C1 segment of cervical spinal cord (tissue), 14 donors: Measurements from ENCODE around the gene TAOK2.

Source experiments
- DNase-seq, 14 donors: peaks; one replicate each; lab custom pipeline; 2025; lab: John Stamatoyannopoulos, UW

The TAOK2 gene

DNA sequence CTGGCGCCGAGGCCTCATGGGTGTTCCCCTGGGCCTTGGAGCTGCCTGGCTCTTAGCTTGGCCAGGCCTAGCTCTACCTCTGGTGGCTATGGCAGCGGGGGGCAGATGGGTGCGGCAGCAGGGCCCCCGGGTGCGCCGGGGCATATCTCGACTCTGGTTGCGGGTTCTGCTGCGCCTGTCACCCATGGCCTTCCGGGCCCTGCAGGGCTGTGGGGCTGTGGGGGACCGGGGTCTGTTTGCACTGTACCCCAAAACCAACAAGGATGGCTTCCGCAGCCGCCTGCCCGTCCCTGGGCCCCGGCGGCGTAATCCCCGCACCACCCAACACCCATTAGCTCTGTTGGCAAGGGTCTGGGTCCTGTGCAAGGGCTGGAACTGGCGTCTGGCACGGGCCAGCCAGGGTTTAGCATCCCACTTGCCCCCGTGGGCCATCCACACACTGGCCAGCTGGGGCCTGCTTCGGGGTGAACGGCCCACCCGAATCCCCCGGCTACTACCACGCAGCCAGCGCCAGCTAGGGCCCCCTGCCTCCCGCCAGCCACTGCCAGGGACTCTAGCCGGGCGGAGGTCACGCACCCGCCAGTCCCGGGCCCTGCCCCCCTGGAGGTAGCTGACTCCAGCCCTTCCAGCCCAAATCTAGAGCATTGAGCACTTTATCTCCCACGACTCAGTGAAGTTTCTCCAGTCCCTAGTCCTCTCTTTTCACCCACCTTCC is 13.9 kb downstream of the TAOK2 start:
- no peak for DNase-seq

DNA sequence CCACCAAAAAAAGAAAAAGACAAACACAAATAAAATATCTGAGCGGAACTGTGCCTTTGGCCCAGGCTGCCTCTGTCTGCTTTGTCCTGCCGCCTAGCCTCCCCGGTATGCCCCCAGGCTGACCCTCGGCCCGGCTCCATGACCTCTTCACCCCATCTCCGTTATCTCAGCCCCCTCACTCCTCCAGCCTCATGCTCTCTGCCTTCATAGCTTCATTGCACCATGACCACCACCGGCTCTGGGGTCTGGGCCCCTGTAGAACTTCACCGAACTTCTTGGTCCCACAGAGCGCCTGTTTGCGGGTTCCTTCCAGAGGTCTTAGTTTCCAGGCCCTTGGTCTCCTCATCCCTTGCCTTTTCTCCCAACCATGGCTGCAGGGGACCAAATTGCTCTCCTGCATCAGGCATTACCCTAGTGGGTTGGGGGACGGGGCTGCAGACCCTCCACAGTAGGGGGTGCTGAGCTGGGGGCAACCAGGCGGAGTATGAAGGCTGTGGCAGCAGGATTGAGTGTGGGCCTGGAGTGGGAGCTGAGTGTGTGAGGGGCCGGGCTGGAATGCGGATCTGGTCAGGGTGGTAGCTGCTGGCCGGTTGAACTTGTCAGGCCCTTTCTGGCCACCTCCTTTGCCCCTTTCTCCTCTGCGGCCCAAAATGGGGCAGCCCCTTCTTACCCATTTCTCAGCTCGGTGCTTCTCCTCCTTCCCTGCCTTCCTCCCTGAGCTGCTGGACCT is 14.8 kb downstream of the TAOK2 start:
- DNase-seq: no peak

DNA sequence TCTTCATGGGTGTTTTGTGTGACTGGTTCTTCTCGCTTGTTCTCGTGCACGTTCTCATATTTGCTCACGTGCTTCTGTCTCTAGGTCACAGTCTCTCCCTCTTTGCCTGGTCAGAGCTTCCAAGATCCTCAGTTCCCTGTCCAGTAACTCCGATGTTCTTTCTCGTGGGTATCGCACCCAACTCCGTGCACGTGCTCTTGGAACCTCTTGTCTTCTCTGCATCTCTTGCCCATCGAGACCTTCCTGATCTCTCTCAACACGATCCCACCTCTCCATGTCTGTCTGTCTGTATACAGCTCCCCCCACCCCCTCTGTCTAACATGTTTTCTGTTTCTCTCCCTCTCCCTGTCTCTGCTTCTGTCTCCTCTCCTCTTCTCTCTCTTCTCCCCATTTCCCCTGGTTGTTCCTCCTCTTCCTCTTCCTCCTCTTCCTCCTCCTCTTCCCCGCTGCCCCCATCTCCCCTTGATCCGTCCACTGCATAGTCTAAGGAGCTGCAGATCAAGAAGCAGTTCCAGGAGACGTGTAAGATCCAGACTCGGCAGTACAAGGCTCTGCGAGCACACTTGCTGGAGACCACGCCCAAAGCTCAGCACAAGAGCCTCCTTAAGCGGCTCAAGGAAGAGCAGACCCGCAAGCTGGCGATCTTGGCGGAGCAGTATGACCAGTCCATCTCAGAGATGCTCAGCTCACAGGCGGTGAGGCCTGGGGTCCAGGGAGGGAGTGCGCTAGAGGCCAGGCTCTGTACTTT is 15.6 kb downstream of the TAOK2 start:
- no peak for DNase-seq

DNA sequence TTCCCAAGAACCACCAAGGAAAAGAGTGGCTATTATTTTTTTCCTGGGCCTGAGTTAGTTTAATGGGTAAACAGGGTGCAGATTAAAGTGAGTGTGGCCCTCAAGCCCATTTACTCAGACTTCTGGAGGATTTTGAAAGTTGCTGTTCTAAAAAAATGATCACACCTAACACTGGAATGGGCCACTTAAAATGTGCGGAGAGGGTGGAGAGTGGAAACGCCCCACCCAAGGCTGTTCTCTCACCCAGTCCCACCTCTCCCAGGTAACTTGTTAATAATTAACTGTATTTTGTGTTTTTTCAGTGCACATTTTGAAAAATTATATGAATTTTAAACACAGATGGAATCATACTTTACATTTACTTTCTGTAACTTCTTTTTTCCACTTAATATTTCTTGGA is 16.4 kb downstream of the TAOK2 start:
- DNase-seq: no peak

DNA sequence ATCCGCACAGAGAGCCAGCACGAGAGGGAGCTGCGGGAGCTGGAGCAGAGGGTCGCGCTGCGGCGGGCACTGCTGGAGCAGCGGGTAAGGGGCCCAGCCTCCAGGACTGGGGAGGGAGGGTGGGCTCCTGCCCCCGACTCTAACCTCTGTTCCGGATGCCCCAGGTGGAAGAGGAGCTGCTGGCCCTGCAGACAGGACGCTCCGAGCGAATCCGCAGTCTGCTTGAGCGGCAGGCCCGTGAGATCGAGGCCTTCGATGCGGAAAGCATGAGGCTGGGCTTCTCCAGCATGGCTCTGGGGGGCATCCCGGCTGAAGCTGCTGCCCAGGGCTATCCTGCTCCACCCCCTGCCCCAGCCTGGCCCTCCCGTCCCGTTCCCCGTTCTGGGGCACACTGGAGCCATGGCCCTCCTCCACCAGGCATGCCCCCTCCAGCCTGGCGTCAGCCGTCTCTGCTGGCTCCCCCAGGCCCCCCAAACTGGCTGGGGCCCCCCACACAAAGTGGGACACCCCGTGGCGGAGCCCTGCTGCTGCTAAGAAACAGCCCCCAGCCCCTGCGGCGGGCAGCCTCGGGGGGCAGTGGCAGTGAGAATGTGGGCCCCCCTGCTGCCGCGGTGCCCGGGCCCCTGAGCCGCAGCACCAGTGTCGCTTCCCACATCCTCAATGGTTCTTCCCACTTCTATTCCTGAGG is 17.4 kb downstream of the TAOK2 start:
- DNase-seq: no peak

DNA sequence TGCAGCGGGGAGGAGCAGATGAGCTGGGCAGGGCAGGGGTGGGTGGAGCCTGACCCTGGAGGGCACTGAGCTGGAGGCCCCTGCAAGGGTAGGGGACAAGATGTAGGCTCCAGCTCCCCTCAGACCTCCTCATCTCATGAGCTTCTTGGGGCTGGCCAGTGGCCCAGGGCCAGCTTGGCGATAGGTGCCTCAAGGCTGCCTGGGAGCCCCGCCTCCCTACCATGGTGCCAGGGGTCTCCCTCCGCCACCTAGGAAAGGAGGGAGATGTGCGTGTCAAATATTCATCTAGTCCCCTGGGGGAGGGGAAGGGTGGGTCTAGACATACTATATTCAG is 17.9 kb downstream of the TAOK2 start:
- DNase-seq: no peak

DNA sequence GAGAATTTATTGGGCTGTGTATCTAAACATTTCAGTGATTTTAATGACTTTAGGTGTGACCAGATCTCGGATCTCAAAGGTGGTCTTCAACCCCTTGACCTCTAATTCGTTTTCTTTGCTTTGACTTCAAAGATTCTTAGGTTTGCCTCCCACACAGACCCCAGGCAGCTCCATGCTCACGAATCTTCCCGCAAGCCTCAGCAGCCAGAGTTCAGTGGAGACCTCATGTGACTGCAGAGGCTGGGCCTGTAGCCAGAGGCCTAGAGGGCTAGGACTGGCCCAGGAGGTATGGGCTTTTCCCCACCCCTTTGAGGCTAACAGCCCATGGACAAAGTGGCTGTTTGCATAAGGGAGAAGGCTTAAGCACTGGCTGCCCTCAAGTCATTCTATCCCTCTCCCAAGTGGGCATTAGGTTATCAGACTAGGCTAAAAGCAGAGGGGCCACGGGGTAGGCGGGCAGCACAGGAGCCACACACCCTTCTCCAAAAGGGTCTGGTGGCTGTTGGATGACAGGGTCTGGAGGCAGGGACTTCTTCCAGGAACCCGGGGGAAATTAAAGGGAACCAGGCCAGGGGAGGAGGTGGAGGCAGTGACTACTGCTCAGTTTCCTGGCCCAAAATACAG is 18.8 kb downstream of the TAOK2 start:
- DNase-seq: no peak

DNA sequence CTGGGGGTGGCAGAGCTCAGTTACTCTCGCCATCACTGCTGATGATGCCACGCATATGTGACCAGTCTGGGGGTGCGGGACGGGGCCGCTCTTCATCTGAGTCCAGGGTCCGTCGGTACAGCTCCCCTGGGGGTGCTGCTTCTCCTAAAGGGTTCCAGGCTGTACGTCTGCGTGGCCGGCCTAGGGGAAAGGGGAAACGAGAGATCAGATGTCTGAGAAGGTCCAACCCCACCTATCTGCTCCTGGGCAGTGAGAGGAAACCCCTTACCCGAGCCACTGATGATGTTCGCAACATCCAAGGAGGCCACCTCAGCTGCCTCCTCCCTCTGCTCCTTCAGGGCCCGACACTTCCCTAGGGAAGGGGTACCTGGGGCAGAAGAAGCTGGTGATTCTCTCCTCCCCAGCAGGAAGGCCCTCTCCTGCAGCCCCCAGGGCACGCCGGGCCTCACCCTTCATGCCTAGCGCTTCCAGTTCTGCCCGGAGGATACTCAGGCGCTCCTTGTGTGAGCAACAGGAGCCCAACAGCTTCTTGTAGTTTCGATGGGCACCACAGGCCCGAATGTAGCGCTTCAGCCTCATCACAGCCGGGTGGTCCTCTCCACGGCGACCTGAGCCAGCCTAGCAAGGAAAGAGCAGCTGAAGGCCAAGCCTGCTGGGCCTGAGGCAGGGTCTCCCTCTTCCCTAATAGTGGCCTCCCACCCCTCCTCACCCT is 19.7 kb downstream of the TAOK2 start:
- DNase-seq: no peak

DNA sequence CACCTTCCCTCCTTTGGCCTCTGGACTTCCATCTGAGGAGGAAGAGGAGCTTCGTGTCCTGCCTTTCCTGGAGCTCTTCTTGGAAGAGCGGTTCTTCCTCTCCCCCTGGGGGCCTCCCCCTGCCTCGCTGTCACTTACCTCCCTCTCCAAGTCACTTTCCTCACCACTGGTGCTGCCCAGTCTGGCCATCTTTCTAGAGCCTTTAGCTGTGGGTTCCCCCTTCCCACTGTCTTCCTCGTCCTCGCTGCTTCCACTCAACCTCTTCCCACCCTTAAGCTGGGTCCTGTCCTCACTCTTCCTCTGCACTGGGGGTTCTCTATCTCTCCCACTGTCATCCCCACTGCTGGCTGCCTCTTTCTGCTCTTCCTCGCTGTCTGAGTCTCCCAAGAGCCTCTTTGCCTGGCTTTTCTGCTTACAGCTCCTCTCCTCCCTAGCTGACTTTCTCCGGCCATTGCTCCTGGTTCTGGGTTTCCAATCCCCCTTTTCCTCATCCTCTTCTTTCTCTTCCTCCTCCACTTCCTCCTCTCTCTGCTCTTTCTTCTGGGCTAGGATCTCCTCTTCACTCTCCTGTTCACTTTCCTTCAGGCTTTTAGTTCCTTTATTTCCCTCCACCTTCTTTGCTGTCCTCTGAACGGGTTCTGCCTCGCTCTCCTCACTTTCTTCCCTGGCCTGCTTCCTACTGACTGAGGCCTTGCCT is 20.4 kb downstream of the TAOK2 start:
- DNase-seq: no peak

DNA sequence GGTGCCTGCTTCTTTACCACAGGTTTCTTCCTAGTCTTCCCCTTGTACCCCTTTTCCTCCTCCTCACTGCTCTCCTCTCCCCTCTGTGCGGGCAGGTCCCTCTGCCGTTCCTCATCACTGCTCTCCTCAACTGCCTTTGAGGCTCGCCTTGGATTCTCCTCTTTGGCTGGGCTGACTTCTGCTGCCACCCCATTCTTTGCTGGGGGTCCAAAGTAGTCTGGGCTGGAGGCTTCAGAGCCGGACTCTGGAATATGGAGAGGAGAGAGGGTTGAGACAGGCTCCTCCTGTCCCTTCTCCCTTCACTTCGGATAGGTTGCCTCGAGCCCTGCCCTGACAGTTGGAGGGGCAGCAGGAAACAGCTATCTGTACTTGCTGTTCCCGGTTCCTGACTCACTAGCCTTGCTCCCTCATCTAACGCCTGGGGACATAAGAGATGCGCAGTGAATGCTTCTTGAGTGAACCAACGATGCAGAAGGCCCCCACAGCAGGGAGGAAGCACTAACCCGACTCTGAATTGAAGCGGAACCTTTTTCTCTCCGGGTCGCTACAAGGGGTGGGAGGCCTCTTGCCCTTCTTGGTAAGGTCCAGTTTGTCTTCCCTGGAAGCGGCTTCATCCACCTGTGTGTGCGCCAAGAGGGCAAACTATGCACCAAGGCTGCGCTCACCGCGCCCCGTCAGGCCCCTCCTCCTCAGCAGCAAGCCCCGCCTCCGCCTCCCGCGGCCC is 21.1 kb downstream of the TAOK2 start:
- DNase-seq: peak in 3 of 14 donors; percentile 40 to 52 (median 47)

DNA sequence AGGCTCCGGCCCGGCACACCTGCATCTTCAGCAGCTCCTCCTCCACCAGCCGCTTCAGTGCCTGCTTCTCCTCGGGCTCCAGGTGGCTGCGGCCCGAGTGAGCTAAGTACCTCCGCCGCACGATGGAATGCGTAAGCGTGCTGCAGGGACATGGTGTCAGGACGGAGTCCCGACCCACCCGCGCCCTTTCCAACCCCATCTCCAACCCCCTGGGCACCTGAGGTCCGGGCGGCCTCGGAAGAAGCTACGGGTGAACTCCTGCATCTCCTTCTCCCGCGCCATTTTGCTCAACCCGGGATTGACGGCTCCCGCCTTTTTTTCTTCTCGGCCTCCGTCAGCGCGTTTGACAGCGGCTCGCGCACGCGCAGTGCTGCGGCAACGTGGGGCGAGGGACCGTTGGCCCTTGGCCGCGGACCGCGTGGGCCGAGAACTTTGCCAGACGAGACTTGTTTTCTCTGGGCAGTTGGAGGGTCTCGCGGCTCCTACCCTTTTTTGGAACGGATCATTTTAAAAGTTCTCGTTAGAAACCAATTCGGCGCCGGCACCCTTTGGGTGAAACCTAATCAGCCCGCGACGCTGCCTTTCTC is 21.7 kb downstream of the TAOK2 start, which contains the start of gene HIRIP3:
Gene HIRIP3 (minus strand): TSS at position 294 of the 587 bp plus-strand sequence. CDS start 12 bp downstream, at position 282.
- DNase-seq: peak; percentile 35 to 94 (median 86)

DNA sequence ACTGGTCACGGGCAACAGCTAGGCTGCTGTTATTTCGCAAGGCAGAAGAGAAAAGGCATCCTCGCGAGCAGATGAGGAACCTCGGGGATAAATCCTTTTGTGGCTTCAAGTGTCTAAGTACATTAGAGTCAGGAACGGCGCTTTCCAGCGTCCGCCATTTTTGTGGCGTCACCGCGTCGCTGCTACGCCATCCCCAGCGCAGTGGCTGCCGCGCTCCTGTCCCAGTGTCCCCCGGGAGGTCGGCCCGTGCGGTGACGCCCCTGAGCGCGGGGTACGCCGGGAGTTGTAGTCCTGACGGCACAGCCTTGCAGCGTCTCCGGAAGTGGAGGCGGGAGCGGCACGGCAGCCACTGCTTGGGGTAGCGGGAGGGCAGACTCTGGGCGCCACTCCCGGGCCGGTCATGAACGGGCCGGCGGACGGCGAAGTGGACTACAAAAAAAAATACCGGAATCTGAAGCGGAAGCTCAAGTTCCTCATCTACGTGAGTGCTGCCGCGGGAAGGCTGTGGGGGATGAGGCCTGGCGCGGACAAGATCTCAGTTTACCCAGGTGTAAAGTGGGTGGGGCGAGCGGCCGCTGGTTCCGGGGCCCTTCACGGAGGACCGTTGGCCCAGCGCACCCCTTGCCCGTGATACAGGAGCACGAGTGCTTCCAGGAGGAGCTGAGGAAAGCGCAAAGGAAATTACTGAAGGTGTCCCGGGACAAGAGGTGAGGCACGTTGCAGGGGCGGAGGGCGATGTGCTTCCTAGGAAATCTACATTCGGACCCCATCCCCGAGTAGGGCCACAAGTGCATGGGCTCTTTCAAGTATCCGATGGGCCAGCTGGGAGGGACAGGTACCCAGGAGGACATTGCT is 22.5 kb downstream of the TAOK2 start, which contains the start of gene INO80E:
Gene INO80E (plus strand): TSS at position 331 of the 855 bp plus-strand sequence. CDS start 70 bp downstream, at position 401.
- DNase-seq: peak; percentile 76 to 98 (median 96)

DNA sequence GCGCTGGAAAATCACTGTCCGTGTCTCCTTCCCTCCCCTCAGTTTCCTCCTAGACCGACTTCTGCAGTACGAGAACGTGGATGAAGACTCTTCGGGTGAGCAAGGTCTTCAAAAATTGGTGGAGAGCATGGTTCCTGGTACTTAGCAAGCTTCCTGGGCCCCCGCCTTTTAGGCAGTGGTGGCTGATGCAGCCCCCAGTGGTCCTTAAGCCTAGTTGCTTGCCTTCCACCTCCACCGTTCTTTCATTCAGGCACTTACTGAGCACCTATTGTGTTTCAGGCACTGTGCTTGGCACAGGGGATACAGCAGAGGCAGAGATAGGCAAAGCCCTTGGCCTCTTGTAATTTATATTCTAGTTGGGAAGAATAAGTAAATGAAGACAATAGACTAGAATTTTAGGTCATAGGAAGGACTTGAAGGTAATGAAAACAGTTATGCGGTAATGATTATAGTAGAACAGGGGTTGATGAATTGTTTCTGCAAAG is 23.1 kb downstream of the TAOK2 start:
- DNase-seq: no peak

DNA sequence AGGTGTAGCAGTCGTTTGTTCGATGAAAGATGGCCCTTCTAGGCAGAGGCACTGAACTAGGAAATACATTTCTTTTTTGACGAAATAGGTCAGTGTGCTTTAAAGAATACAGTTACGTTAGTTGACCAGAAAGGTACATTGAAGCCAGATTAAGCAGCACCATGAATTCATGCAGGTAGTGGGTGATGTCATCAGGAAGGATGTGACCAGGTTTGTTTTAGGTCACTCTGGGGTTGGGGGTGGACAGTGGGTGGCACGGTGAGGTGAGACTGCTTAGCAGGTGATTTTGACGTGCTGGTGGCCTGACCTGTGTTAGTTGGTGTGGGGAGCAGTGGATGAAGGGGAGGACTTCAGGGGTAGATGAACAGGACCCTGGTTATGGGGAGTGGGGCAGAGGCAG is 25.9 kb downstream of the TAOK2 start:
- no peak for DNase-seq

DNA sequence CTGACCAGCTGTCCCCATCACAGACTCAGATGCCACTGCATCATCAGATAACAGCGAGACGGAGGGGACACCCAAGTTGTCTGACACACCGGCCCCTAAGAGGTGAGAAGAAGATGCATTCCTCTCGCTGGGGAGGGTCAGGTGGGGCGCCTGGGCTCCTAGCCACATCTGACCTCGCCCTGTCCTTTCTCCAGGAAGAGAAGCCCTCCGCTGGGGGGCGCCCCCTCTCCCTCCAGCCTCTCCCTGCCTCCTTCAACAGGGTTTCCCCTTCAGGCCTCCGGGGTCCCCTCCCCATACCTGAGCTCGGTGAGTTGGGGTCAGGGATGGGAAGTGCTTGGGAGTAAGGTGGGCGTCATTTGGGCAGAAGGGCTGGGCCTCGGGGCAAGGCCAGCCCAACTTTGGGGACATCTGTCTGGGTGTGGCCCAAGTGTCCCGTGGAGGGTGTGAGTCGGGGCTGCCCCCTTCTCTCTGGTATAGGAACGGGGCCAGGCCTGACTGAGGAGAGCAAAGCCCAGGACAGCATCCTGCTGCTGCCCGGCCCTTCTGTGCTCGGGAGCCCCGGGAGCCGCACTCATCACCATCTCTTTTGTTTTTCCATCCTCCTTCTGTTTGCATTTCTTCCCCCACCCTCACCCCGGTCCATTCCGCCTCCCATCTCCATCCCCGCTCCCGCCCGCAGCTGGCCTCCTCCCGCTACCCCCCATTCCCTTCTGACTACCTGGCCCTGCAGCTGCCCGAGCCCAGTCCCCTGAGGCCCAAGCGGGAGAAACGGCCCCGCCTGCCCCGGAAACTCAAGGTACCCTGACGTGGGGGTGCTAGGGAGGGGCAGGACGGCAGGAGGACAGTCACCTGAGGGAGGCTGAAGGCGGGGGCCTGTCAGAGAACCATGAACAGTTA is 27.3 kb downstream of the TAOK2 start:
- DNase-seq: no peak

DNA sequence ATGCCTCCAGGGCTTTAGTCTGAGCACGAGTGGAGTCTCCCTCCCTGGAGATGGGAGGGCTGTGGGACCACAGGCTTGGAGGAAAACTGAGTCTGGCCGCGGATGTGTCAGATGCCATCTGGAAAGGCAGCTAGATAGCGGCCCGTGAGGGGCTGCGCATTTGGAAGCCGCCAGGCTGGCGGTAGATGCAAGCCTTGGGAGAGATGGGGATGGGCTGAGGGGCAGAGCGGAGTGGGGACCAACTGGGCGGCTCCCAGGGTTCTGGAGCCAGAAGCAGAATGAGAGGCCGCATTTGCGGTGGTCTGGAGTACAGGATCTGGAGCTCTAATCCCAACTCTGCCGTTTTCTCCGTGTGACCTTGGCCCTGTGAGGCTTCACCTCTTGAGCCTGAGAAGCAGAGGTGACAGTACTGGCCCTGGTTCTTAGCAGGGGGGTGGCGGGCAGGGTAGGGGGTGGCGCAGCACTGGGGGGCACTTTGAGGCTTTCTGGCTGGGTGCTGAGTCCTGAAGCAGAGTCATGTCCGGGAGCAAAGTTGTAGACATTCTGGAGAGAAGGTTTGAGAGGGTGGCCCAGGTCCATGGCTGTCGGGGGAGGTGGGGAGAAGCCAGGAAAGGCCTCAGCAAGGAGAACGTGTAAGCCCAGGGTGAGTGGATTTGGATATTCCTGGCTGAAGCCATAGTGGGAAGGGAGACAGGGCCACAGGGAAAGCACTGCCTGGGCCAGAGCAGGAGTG is 29.1 kb downstream of the TAOK2 start:
- no peak for DNase-seq
